Measurements from ENCODE around the gene SEMA3B.

DNA sequence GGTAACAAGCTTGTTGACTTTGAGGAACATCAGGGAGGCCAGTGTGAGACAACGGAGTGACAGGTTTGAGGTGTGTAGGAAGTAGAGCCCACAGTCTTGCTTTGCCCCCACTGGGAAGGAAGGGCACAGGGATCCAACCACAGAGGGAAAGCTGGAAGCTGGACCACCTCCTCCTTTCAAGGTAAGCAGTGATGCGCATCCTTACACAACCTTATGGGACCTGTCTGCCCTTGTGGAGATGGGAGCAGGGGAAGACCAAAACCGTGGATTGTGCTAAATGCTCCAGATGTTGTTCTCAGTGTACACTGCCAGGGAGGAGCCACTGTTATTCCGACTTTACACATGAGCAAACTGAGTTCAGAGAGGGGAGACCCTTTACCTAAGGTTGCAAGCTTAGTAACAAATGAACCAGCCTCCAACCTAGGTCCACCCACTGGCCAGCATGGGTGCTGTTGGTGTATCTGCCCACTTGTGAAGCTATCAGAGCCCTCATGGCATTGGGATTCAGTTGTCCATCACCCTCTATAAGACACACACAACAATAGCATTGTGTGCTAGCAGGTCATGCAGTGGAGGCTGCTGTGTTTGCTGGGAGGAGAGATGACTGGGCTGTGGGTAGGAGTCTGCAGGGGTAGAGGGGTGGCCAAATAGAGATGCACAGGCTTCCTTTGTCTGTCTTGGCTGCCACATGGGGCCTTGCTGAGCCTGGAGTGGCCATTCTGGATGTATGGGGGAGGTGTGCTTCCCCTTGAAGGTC lies 9.4 kb downstream of the SEMA3B start:
- TF ChIP-seq CTCF (IDR thresholded peaks at IDR 0.05) (no peak), POLR2A (IDR thresholded peaks at IDR 0.05) (no peak)
